NB4 (cell line): ENCODE measurements around the gene SIPA1.
A peak's percentile ranks its signal among the peaks of the same experiment; 100 is the strongest.
"Not testable (repeated sequence)": the region's sequence is repeated elsewhere in the genome, so short reads cannot be mapped to it uniquely, and the experiment has no call there.

ENCODE experiments used
- DNase-seq: peaks from one replicate; pipeline ENCODE4 v3.0.0; 2010; ENCODE audit warnings: low read depth
- H3K4me3 ChIP-seq: one replicate; pipeline ENCODE4 v1.5.1; 2011; ENCODE audit warnings: mild to moderate bottlenecking, low read depth, low read length, moderate library complexity
- MYC ChIP-seq: IDR thresholded peaks from 2 replicates; pipeline ENCODE4 v1.6.1; 2011; ENCODE audit warnings: low read depth, low read length
- POLR2A ChIP-seq: IDR thresholded peaks from 2 replicates; pipeline ENCODE4 v1.6.1; 2011; ENCODE audit warnings: mild to moderate bottlenecking; ENCODE audit not compliant: insufficient read length; ENCODE audit errors: extremely low read depth
- TF ChIP-seq, protein P1 (sequence below): IDR thresholded peaks from 2 replicates; pipeline ENCODE4 v1.6.1; 2011; ENCODE audit warnings: low read depth, low read length
- TF ChIP-seq, protein P2 (sequence below): IDR thresholded peaks from one replicate; pipeline ENCODE4 v1.5.1; 2012; ENCODE audit warnings: low read depth, low read length

The SIPA1 gene

DNA sequence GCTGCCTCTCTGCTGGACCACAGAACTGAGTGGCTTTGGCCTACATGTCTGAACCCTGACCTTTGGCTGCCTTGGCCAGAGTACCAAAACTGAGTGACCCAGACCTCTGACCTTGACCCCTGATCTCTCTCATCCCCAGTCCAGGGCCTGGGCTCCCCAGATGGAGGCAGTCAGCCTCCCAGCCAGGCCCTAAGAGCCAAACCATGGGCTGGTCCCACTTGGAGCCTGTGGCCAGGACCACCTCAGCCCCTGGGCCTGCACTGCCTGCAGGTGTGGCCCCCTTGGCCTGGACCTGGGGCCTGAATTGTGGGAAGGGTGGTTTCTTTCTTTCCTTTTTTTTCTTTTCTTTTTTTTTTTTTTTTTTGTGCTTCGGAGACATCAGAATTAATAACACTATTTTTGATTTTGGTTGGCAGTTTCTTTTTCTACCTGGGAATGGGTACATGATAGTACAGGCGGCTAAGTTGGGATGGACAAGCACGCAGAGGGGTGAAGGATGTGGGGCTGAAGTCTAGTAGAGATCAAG, 806 bp upstream of the SIPA1 start:
- peak overlapping the region; percentile 41 for H3K4me3 ChIP-seq
- TF ChIP-seq POLR2A (no peak), MYC (no peak)
- TF ChIP-seq, protein P1, sequence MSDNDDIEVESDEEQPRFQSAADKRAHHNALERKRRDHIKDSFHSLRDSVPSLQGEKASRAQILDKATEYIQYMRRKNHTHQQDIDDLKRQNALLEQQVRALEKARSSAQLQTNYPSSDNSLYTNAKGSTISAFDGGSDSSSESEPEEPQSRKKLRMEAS = no peak
- TF ChIP-seq, protein P2, sequence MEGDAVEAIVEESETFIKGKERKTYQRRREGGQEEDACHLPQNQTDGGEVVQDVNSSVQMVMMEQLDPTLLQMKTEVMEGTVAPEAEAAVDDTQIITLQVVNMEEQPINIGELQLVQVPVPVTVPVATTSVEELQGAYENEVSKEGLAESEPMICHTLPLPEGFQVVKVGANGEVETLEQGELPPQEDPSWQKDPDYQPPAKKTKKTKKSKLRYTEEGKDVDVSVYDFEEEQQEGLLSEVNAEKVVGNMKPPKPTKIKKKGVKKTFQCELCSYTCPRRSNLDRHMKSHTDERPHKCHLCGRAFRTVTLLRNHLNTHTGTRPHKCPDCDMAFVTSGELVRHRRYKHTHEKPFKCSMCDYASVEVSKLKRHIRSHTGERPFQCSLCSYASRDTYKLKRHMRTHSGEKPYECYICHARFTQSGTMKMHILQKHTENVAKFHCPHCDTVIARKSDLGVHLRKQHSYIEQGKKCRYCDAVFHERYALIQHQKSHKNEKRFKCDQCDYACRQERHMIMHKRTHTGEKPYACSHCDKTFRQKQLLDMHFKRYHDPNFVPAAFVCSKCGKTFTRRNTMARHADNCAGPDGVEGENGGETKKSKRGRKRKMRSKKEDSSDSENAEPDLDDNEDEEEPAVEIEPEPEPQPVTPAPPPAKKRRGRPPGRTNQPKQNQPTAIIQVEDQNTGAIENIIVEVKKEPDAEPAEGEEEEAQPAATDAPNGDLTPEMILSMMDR = no peak
- no peak for DNase-seq

DNA sequence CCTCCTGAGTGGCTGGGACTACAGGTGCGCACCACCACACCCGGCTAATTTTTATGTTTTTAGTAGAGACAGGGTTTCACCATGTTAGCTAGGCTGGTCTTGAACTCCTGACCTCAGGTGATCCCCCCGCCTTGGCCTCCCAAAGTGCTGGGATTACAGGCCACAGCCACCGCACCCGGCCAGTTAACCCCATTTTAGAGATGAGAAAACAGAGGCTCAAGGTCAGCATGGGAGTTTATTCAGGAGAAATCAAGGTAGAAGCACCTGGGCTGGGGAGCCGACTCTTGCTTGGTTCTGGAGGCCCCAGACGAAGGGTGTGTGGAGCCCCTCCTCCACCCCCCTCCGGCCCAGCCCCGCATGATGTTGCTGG, 1.3 kb downstream of the SIPA1 start:
- not testable (repeated sequence) for H3K4me3 ChIP-seq, DNase-seq

DNA sequence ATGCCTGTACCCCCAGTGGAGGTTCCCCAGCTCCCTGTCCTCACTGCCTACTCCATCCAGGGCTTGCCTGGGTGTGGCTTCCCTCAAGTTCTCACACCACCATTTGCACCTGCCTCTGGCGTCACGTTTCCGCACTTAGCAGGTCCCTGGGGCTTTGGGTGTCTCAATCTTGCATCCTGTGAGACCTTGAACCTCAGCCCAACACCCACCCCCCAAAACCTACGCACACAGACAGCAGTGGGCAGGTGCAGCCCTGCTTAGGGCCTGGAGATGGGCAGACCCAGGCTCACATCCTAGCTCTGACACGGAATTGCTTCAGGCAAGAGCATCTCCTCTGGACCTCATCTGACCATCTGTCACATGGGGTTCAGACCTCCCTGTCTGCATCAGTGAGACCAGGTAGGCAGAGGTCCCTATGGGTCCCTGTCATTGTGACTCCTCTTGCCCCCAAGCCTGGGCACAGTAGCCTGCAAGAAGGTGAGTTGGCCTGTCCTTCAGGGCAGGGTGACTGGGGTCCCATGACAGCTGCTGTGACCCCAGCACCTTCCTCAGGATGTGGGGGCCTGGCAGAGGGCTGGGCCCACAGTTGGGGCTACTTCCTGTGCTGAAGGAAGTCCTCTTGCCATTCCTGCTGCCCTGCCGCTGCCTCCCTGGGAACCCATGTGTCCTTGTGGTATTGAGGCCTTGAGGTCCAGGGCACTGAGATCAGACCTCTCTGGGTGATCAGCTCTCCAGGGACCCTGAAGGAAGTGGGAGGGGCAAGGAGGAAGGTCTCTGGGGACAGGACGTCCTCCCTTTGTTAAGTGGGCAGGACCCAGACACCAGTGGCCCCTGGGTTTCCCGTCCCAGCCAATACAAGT, 2.0 kb downstream of the SIPA1 start:
- TF ChIP-seq, protein P1 = peak; percentile 68
- TF ChIP-seq MYC (peak; percentile 48; the same call in 1 of the 2 replicates), POLR2A (no peak)
- peak overlapping the region; percentile 22 for H3K4me3 ChIP-seq
- DNase-seq = peak; percentile 94

DNA sequence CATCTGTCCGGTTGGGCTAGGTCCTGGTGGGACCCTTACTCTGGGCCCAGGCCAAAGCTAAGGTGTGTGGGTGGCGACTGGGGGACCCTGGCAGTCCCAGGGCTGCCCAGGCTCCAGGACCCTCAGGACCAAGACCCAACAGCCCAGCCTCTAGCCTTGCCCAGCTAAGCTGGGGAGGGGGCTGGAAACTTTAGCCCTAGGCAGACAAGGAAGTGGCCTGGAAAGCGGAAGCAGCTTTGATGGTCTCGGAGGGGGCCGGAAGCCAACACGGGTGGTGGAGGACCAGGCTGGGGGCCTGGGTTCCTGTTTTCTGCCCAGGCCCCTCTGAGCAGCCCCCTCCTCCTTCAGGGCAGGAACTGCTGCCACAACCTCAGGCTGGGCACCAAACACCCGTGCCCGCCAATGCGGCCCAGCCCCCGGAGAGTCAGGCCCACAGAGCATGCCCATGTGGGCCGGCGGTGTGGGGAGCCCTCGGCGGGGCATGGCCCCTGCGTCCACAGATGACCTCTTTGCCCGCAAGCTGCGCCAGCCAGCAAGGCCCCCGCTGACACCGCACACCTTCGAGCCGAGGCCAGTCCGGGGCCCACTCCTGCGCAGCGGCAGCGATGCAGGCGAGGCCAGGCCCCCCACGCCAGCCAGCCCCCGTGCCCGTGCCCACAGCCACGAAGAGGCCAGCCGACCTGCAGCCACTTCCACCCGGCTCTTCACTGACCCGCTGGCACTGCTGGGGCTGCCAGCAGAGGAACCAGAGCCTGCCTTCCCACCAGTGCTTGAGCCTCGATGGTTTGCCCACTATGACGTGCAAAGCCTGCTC, 2.8 kb downstream of the SIPA1 start:
- TF ChIP-seq, protein P1 = peak; percentile 34; the same call in 1 of the 2 replicates
- TF ChIP-seq MYC = peak; percentile 21; the same call in 1 of the 2 replicates
- TF ChIP-seq, protein P2 = no peak
- H3K4me3 ChIP-seq = peak overlapping the region; percentile 22
- peak; percentile 89 for DNase-seq

DNA sequence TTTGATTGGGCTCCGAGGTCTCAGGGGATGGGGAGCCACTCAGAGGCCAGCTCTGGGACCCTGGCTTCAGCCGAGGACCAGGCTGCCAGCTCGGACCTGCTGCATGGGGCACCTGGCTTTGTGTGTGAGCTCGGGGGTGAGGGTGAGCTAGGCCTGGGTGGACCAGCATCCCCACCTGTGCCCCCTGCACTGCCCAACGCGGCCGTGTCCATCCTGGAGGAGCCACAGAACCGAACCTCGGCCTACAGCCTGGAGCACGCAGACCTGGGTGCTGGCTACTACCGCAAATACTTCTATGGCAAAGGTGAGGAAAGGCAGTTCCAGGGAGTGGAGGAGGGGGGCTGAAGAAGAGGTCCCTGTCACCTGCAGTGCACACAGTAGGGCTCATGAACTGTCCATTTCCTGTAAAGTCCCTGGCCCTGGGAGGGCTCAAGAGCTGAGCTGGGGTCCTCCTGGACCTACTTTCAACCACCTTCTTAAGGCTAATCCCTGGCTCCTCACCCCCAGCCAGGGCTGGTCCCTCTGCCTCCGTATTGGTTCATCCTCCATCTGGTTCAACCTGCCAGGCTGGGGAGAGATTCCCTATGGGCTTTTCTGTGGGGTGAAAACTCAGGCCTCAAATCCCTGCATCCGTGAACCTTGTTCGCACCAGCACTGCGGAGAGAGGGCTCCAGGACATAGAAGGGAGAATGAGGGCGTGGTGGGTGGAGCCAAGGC, 3.6 kb downstream of the SIPA1 start:
- no peak overlapping the region for H3K4me3 ChIP-seq

DNA sequence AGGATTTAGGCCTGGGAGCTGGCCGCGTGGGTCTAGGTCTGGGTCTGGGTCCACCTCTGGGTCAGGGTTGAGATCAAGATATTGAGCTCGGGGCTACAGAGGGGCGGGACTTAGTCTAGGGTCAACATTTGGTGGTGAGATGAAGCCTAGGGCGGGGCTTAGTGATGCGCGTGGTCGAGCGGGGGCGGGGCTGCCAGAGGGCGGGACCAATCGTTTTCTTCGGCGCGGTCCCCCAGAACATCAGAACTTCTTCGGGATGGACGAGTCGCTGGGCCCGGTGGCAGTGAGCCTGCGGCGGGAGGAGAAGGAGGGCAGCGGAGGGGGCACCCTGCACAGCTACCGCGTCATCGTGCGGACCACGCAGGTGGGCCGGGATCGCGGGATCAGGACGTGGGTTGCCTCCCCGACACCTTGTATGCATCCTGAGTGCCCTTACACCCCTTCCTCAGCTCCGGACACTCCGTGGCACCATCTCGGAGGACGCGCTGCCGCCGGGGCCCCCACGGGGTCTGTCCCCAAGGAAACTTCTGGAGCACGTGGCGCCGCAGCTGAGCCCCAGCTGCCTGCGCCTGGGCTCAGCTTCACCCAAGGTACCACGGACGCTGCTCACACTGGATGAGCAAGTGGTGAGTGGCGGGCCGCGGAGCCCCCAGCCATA, 4.2 kb downstream of the SIPA1 start:
- no peak overlapping the region for H3K4me3 ChIP-seq

More for the DNA sequence above, 3.6 kb downstream of the SIPA1 start:
- TF ChIP-seq, protein P1 = no peak
- TF ChIP-seq MYC = no peak
- TF ChIP-seq, protein P2 = no peak
- TF ChIP-seq POLR2A = no peak
- no peak for DNase-seq

More for the DNA sequence above, 4.2 kb downstream of the SIPA1 start:
- DNase-seq = no peak
- TF ChIP-seq POLR2A = no peak
